Liver (tissue), 9 donors: ENCODE data around the gene MYOG. TPM values are rescaled to one million over a fixed set of nuclear protein-coding genes. Genes with fewer than 3 reads are reported as not detected.

Source experiments
- DNase-seq: peaks from one replicate; pipeline ENCODE4 v3.0.0-alpha.2; 2017; ENCODE audit warnings: low spot score
- H3K27ac ChIP-seq, 2 donors: one replicate each; pipeline ENCODE4 v1.7.0; 2013; ENCODE audit warnings: inconsistent platforms in 2 of 2, low read length in 2 of 2, control low read depth in 1 of 2, low read depth in 1 of 2, mild to moderate bottlenecking in 1 of 2
- H3K27me3 ChIP-seq, 4 donors: one replicate each; pipeline versions ENCODE4 v1.6.1 to v1.7.0; 2013; ENCODE audit warnings: low read length in 3 of 4, inconsistent platforms in 1 of 4, mild to moderate bottlenecking in 1 of 4, moderate library complexity in 1 of 4; ENCODE audit not compliant: control insufficient read depth in 4 of 4, insufficient read depth in 4 of 4
- H3K36me3 ChIP-seq, 4 donors: one replicate each; pipeline versions ENCODE4 v1.6.1 to v1.7.0; 2013; ENCODE audit warnings: low read length in 3 of 4, mild to moderate bottlenecking in 3 of 4, low read depth in 1 of 4, moderate library complexity in 1 of 4; ENCODE audit not compliant: control insufficient read depth in 4 of 4, insufficient read depth in 3 of 4
- H3K4me1 ChIP-seq, 4 donors: one replicate each; pipeline versions ENCODE4 v1.6.1 to v1.7.0; 2013; ENCODE audit warnings: low read length in 3 of 4, mild to moderate bottlenecking in 3 of 4, moderate library complexity in 1 of 4; ENCODE audit not compliant: control insufficient read depth in 4 of 4, insufficient read depth in 4 of 4
- H3K4me3 ChIP-seq, 3 donors: one replicate each; pipeline versions ENCODE4 v1.6.1 to v1.7.0; 2013; ENCODE audit warnings: low read length in 3 of 3, control low read depth in 1 of 3, low read depth in 1 of 3, mild to moderate bottlenecking in 1 of 3
- H3K9ac ChIP-seq, 2 donors: one replicate each; pipeline ENCODE4 v1.7.0; 2013; ENCODE audit warnings: low read length in 2 of 2, mild to moderate bottlenecking in 2 of 2, moderate library complexity in 2 of 2, control low read depth in 1 of 2, low read depth in 1 of 2
- H3K9me3 ChIP-seq, 4 donors: one replicate each; pipeline versions ENCODE4 v1.6.1 to v1.7.0; 2013; ENCODE audit warnings: low read length in 3 of 4; ENCODE audit not compliant: control insufficient read depth in 4 of 4
- EGR1 ChIP-seq, 2 donors: IDR thresholded peaks; 2 replicates each; pipeline ENCODE4 v1.6.1; 2016 to 2018; ENCODE audit warnings: antibody characterized with exemption in 2 of 2, low read depth in 2 of 2
- FOXA1 ChIP-seq: IDR thresholded peaks from 2 replicates; pipeline ENCODE4 v1.6.1; 2016; ENCODE audit warnings: antibody characterized with exemption
- FOXA2 ChIP-seq: IDR thresholded peaks from 2 replicates; pipeline ENCODE4 v1.6.1; 2016; ENCODE audit warnings: antibody characterized with exemption
- GABPA ChIP-seq, 2 donors: IDR thresholded peaks in 1 of 2; conservative IDR thresholded peaks in 1 of 2; 2 replicates each; pipeline ENCODE4 v1.6.1; 2016; ENCODE audit warnings: antibody characterized with exemption in 2 of 2, mild to moderate bottlenecking in 1 of 2, moderate library complexity in 1 of 2
- HNF4A ChIP-seq, 2 donors: conservative IDR thresholded peaks; 2 replicates each; pipeline ENCODE4 v1.6.1; 2016; ENCODE audit warnings: antibody characterized with exemption in 2 of 2, mild to moderate bottlenecking in 2 of 2
- HNF4G ChIP-seq: IDR thresholded peaks from 2 replicates; pipeline ENCODE4 v1.6.1; 2016; ENCODE audit warnings: antibody characterized with exemption
- JUND ChIP-seq, 2 donors: IDR thresholded peaks; 2 replicates each; pipeline ENCODE4 v1.6.1; 2016; ENCODE audit warnings: antibody characterized with exemption in 2 of 2
- NR2F2 ChIP-seq: IDR thresholded peaks from 2 replicates; pipeline ENCODE4 v1.6.1; 2016; ENCODE audit warnings: antibody characterized with exemption
- RAD21 ChIP-seq, 2 donors: IDR thresholded peaks; 2 replicates each; pipeline ENCODE4 v1.6.1; 2016; ENCODE audit warnings: antibody characterized with exemption in 2 of 2, mild to moderate bottlenecking in 2 of 2
- RXRA ChIP-seq, 2 donors: IDR thresholded peaks; 2 replicates each; pipeline ENCODE4 v1.6.1; 2017 to 2018; ENCODE audit warnings: antibody characterized with exemption in 2 of 2, mild to moderate bottlenecking in 1 of 2
- SP1 ChIP-seq: IDR thresholded peaks from 2 replicates; pipeline ENCODE4 v1.6.1; 2018; ENCODE audit warnings: antibody characterized with exemption, mild to moderate bottlenecking
- TAF1 ChIP-seq: conservative IDR thresholded peaks from 2 replicates; pipeline ENCODE4 v1.6.1; 2016; ENCODE audit warnings: antibody characterized with exemption, mild to moderate bottlenecking
- YY1 ChIP-seq: IDR thresholded peaks from 2 replicates; pipeline ENCODE4 v1.6.1; 2016; ENCODE audit warnings: antibody characterized with exemption, mild to moderate bottlenecking
- WGBS: extraction: QIAGEN DNeasy Blood & Tissue Kit; methylation state at CpG from one replicate; pipeline ENCODE4 v1.1.7; 2013; 5-methylcytosine and 5-hydroxymethylcytosine counted together
- polyA plus RNA-seq, 2 donors: library from polyadenylated mRNA; stranded (reverse) in 1 of 2; unstranded in 1 of 2; fragments of 200-250 nt in 1 of 2; fragments of >200 nt in 1 of 2; fragmentation: Nextera tagmentation in 1 of 2; extraction: Ambion mirVana in 1 of 2; gene quantifications; one replicate each; pipeline versions ENCODE4 v1.2.1 to v1.2.3, GENCODE V29; 2013 to 2015
- total RNA-seq, 2 donors: library from RNA; depleted of rRNA; stranded (reverse); fragments of >200 nt; gene quantifications; one replicate each; pipeline ENCODE4 v1.2.3, GENCODE V29; 2014
- TF ChIP-seq, protein P1 (sequence below): fragments of 150-350 bp; IDR thresholded peaks from 2 replicates; pipeline ENCODE4 v1.5.1; 2017; ENCODE audit warnings: improper control_type of control experiment, low read depth, low read length; ENCODE audit not compliant: missing input control
- TF ChIP-seq, protein P2 (sequence below): IDR thresholded peaks from 2 replicates; pipeline ENCODE4 v1.6.1; 2016; ENCODE audit warnings: antibody characterized with exemption
- TF ChIP-seq, protein P3 (sequence below): IDR thresholded peaks from 2 replicates; pipeline ENCODE4 v1.6.1; 2016; ENCODE audit warnings: antibody characterized with exemption
- TF ChIP-seq, protein P4 (sequence below): IDR thresholded peaks from 2 replicates; pipeline ENCODE4 v1.6.1; 2016; ENCODE audit warnings: antibody characterized with exemption
- TF ChIP-seq, protein P5 (sequence below): IDR thresholded peaks from 2 replicates; pipeline ENCODE4 v1.6.1; 2016; ENCODE audit warnings: antibody characterized with exemption, mild to moderate bottlenecking
- donor health status: healthy.
- donor health status: healthy.
- donor health status: healthy.
- donor health status: healthy.
- donor health status: healthy.

MYOG gene
- total and polyA plus RNA-seq, 4 donors, result not detected

DNA sequence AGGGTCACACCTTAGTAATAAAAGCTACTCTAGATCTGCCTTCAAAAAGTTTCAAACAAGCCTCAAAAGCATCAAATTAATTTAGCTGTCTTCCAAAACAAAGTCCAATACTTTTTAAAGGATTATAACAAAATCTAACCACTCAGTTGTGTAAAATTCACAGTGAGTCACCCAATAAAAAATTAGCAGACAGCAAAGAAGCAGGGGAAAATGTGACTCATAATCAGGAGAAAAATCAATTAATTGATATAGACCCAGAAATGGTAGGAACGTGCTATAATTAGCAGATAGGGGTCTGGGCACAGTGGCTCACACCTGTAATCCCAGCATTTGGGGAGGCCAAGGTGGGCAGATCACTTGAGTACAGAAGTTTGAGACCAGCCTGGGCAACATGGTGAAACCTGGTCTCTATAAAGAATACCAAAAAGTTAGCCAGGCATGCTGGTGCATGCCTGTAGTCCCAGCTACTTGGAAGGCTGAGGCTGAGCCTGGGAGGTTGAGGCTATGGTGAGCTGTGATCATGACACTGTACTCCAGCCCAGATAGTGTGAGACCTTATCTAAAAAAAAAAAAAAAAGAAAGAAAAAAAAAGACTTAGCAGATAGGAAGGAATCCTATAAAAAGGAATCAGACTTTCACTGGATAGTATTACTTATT, 8.1 kb upstream of the MYOG start (continued):
- TF ChIP-seq, protein P1, sequence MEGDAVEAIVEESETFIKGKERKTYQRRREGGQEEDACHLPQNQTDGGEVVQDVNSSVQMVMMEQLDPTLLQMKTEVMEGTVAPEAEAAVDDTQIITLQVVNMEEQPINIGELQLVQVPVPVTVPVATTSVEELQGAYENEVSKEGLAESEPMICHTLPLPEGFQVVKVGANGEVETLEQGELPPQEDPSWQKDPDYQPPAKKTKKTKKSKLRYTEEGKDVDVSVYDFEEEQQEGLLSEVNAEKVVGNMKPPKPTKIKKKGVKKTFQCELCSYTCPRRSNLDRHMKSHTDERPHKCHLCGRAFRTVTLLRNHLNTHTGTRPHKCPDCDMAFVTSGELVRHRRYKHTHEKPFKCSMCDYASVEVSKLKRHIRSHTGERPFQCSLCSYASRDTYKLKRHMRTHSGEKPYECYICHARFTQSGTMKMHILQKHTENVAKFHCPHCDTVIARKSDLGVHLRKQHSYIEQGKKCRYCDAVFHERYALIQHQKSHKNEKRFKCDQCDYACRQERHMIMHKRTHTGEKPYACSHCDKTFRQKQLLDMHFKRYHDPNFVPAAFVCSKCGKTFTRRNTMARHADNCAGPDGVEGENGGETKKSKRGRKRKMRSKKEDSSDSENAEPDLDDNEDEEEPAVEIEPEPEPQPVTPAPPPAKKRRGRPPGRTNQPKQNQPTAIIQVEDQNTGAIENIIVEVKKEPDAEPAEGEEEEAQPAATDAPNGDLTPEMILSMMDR, result no peak
- TF ChIP-seq RXRA (IDR thresholded peaks at IDR 0.05) (no peak), YY1 (no peak), GABPA (IDR thresholded peaks at IDR 0.05 in 1 of 2, conservative IDR thresholded peaks at IDR 0.05 in 1 of 2) (no peak), SP1 (no peak), FOXA1 (no peak), RAD21 (IDR thresholded peaks at IDR 0.05) (no peak)
- TF ChIP-seq, protein P2, sequence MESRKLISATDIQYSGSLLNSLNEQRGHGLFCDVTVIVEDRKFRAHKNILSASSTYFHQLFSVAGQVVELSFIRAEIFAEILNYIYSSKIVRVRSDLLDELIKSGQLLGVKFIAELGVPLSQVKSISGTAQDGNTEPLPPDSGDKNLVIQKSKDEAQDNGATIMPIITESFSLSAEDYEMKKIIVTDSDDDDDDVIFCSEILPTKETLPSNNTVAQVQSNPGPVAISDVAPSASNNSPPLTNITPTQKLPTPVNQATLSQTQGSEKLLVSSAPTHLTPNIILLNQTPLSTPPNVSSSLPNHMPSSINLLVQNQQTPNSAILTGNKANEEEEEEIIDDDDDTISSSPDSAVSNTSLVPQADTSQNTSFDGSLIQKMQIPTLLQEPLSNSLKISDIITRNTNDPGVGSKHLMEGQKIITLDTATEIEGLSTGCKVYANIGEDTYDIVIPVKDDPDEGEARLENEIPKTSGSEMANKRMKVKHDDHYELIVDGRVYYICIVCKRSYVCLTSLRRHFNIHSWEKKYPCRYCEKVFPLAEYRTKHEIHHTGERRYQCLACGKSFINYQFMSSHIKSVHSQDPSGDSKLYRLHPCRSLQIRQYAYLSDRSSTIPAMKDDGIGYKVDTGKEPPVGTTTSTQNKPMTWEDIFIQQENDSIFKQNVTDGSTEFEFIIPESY, result no peak

DNA sequence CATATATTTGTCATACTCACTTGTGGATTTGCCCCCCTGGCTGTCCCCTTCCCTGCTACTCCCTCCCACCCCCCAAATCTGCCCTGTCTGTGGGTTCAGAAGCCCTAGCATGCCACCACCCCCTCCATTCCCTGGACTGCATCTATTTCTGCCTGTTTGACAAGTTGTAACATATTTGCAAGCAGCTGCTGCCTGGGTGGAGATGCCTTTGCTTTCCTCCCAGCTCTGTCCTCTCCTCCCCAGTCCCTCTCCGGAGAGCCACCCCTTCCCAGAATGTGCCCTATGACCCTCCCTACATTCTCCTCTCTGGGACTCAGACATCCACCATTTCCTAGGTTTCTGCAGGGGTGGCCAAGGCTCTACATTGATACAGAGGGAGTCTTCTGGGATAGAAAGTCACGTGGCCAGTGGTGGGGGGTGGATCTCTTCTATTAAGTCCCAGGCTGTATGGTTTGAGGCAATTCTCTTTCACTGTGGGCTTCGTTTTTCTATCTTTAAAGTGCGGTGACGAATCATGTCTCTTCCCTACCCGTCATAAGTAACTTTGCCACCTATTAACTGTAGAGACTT, 6.0 kb upstream of the MYOG start:
- DNase-seq, result no peak
- H3K27ac ChIP-seq, result no peak overlapping the region
- H3K36me3 ChIP-seq, result no peaks in the 10 kb centered on the region
- TF ChIP-seq EGR1 (IDR thresholded peaks at IDR 0.05; ENCODE audit: low read depth in 2 of 2), result no peak
- no peak for TF ChIP-seq HNF4A (conservative IDR thresholded peaks at IDR 0.05)
- no peak for TF ChIP-seq YY1
- TF ChIP-seq, protein P2, result no peak
- TF ChIP-seq NR2F2, result no peak
- TF ChIP-seq, protein P3, sequence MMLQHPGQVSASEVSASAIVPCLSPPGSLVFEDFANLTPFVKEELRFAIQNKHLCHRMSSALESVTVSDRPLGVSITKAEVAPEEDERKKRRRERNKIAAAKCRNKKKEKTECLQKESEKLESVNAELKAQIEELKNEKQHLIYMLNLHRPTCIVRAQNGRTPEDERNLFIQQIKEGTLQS, result no peak
- TF ChIP-seq RAD21 (IDR thresholded peaks at IDR 0.05), result no peak
- no peak for TF ChIP-seq RXRA (IDR thresholded peaks at IDR 0.05)
- TF ChIP-seq, protein P1, result no peak
- no peak for TF ChIP-seq SP1
- no peak for TF ChIP-seq HNF4G
- no peak for TF ChIP-seq JUND (IDR thresholded peaks at IDR 0.05)
- no peak for TF ChIP-seq FOXA1
- TF ChIP-seq, protein P4, sequence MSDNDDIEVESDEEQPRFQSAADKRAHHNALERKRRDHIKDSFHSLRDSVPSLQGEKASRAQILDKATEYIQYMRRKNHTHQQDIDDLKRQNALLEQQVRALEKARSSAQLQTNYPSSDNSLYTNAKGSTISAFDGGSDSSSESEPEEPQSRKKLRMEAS, result no peak
- TF ChIP-seq TAF1, result no peak
- no peak for TF ChIP-seq GABPA (IDR thresholded peaks at IDR 0.05 in 1 of 2, conservative IDR thresholded peaks at IDR 0.05 in 1 of 2)
- TF ChIP-seq, protein P5, sequence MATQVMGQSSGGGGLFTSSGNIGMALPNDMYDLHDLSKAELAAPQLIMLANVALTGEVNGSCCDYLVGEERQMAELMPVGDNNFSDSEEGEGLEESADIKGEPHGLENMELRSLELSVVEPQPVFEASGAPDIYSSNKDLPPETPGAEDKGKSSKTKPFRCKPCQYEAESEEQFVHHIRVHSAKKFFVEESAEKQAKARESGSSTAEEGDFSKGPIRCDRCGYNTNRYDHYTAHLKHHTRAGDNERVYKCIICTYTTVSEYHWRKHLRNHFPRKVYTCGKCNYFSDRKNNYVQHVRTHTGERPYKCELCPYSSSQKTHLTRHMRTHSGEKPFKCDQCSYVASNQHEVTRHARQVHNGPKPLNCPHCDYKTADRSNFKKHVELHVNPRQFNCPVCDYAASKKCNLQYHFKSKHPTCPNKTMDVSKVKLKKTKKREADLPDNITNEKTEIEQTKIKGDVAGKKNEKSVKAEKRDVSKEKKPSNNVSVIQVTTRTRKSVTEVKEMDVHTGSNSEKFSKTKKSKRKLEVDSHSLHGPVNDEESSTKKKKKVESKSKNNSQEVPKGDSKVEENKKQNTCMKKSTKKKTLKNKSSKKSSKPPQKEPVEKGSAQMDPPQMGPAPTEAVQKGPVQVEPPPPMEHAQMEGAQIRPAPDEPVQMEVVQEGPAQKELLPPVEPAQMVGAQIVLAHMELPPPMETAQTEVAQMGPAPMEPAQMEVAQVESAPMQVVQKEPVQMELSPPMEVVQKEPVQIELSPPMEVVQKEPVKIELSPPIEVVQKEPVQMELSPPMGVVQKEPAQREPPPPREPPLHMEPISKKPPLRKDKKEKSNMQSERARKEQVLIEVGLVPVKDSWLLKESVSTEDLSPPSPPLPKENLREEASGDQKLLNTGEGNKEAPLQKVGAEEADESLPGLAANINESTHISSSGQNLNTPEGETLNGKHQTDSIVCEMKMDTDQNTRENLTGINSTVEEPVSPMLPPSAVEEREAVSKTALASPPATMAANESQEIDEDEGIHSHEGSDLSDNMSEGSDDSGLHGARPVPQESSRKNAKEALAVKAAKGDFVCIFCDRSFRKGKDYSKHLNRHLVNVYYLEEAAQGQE, result no peak
- TF ChIP-seq FOXA2, result no peak
- H3K9me3 ChIP-seq, result peaks cover 0 to 15% (median 6%) of the 10 kb centered on the region in 4 donors
- H3K4me3 ChIP-seq, result no peak overlapping the region
- no peaks in the 10 kb centered on the region for H3K27me3 ChIP-seq
- 74% methylated on average over 6 of the region's 6 CpGs for WGBS
- no peak overlapping the region for H3K9ac ChIP-seq
- no peaks in the 10 kb centered on the region for H3K4me1 ChIP-seq
